Stomach (tissue), 19 donors: ENCODE results near the gene HPS3. TPM values are rescaled to one million over a fixed set of nuclear protein-coding genes. Genes with fewer than 3 reads are reported as not detected.

Experiments
- DNase-seq, 2 donors: peaks; one replicate each; pipeline versions ENCODE4 v3.0.0 to v3.0.0-alpha.2; 2013 to 2019
- H3K27ac ChIP-seq, 5 donors: fragments of 200-600 bp in 4 of 5; sonication (generic) in 4 of 5; one replicate each; pipeline ENCODE4 v1.5.1; 2013 to 2019; ENCODE audit warnings: mild to moderate bottlenecking in 1 of 5, moderate library complexity in 1 of 5
- H3K27me3 ChIP-seq, 3 donors: fragments of 200-600 bp; sonication (generic); one replicate each; pipeline ENCODE4 v1.5.1; 2017 to 2019; ENCODE audit warnings: mixed run types in 1 of 3
- H3K36me3 ChIP-seq, 4 donors: fragments of 200-600 bp; sonication (generic); 1 replicate in 3 of 4; 2 replicates in 1 of 4; pipeline ENCODE4 v1.5.1; 2016 to 2019
- H3K4me1 ChIP-seq, 4 donors: fragments of 200-600 bp; sonication (generic); one replicate each; pipeline ENCODE4 v1.5.1; 2016 to 2019
- H3K4me3 ChIP-seq, 4 donors: fragments of 200-600 bp; sonication (generic) in 3 of 4; one replicate each; pipeline ENCODE4 v1.5.1; 2016 to 2019; ENCODE audit warnings: mild to moderate bottlenecking in 1 of 4
- H3K9me3 ChIP-seq, 4 donors: fragments of 200-600 bp; sonication (generic); one replicate each; pipeline ENCODE4 v1.5.1; 2016 to 2019
- CTCF ChIP-seq, 7 experiments: fragments of 450-650 bp in 4 of 7; fragments of 200-600 bp in 3 of 7; sonication (generic) in 3 of 7; IDR thresholded peaks; one replicate each; pipeline ENCODE4 v1.5.1; 2016 to 2019; ENCODE audit warnings: antibody characterized with exemption in 7 of 7, control low read depth in 2 of 7, mild to moderate bottlenecking in 1 of 7
- EP300 ChIP-seq: sonication (generic); formaldehyde crosslinking; IDR thresholded peaks from one replicate; pipeline ENCODE4 v1.6.1; 2017; ENCODE audit warnings: antibody characterized with exemption
- POLR2A ChIP-seq, 4 donors: fragments of 450-650 bp; IDR thresholded peaks; one replicate each; pipeline ENCODE4 v1.6.1; 2016; ENCODE audit warnings: antibody characterized with exemption in 4 of 4, control low read depth in 2 of 4, mild to moderate bottlenecking in 1 of 4, moderate library complexity in 1 of 4
- POLR2AphosphoS5 ChIP-seq, 3 donors: sonication (generic); formaldehyde crosslinking; IDR thresholded peaks; one replicate each; pipeline ENCODE4 v1.6.1; 2016; ENCODE audit warnings: antibody characterized with exemption in 3 of 3
- WGBS, 5 donors: extraction: QIAGEN DNeasy Blood & Tissue Kit in 3 of 5; methylation state at CpG; one replicate each; pipeline versions ENCODE4 v1.1.5 to v1.1.7; 2013 to 2018; 5-methylcytosine and 5-hydroxymethylcytosine counted together
- intact Hi-C: fragments of 100-400 bp; cut with DNase I; formaldehyde crosslinking; loops from one replicate; pipeline ENCODE4 v1.15.1; 2023; ENCODE audit warnings: low total_unique reads
- long read RNA-seq, 10 donors: transcript quantifications; one replicate each; lab custom pipeline, GENCODE V29; 2026
- polyA plus RNA-seq, 3 donors: library from polyadenylated mRNA; stranded (reverse); fragments of 200-250 nt; gene quantifications; one replicate each; pipeline ENCODE4 v1.2.3, GENCODE V29; 2013
- total RNA-seq, 5 donors: library from RNA; depleted of rRNA; stranded (reverse); fragments of >200 nt; gene quantifications; one replicate each; pipeline versions ENCODE4 v1.1.0 to v1.2.3, GENCODE V29; 2014 to 2016
- donor health status: healthy with polysubstance abuse.
- donor health status: Bipolar disorder and iron deficiency.
- donor health status: healthy.

Gene HPS3
- total RNA-seq (10 to 100 TPM; 11.2 to 23.9 (median 14.6) TPM), polyA plus RNA-seq (1 to 10 TPM; 6.3 to 9.5 (median 7.0) TPM)
- long read RNA-seq, donor 1, result 0 reads
- long read RNA-seq, donor 2, full-length matches to known transcripts, result 2 of 2 reads
- long read RNA-seq, donor 2, partial matches to known transcripts, result 0 of 2 reads
- long read RNA-seq, donor 2, other reads (novel, unspliced or antisense), result 0 of 2 reads
- long read RNA-seq, donor 3, result 0 reads
- long read RNA-seq, donor 4, result 0 reads
- long read RNA-seq, donor 5, full-length matches to known transcripts, result 2 of 2 reads
- long read RNA-seq, donor 5, partial matches to known transcripts, result 0 of 2 reads
- long read RNA-seq, donor 5, other reads (novel, unspliced or antisense), result 0 of 2 reads
- long read RNA-seq, donor 6, result 0 reads
- long read RNA-seq, donor 7, full-length matches to known transcripts, result 1 of 1 reads
- long read RNA-seq, donor 7, partial matches to known transcripts, result 0 of 1 reads
- long read RNA-seq, donor 7, other reads (novel, unspliced or antisense), result 0 of 1 reads
- long read RNA-seq, donor 8, partial matches to known transcripts, result 6 of 8 reads
- long read RNA-seq, donor 8, other reads (novel, unspliced or antisense), result 0 of 8 reads
- long read RNA-seq, donor 9, result 0 reads
- long read RNA-seq, donor 10, result 0 reads

- intact Hi-C loops, result no loop called here
- H3K4me1 ChIP-seq, result peaks cover 23 to 54% (median 39%) of the 10 kb centered on the region in 4 donors
- peak; percentile 95 to 97 for DNase-seq
- H3K4me3 ChIP-seq, result peak within 1 kb of the TSS; percentile 79 to 93 (median 88)
- H3K36me3 ChIP-seq, result no peaks in the 10 kb centered on the region
- TF ChIP-seq POLR2AphosphoS5 (IDR thresholded peaks at IDR 0.05), result peak; percentile 94 to 96 (median 95)
- peak in 2 of 4 donors; percentile 80 to 85 for TF ChIP-seq POLR2A (IDR thresholded peaks at IDR 0.05)
- peak; percentile 19 for TF ChIP-seq EP300
- TF ChIP-seq CTCF (IDR thresholded peaks at IDR 0.05), result no peak
- H3K27ac ChIP-seq, result peak within 1 kb of the TSS; percentile 88 to 94 (median 89)
- H3K27me3 ChIP-seq, result no peaks in the 10 kb centered on the region
- H3K9me3 ChIP-seq, result no peaks in the 10 kb centered on the region
- WGBS, 5 donors, result 0 to 1% (median 1%) methylated on average over 44 to 84 of the region's 84 CpGs
These were observed at the start of gene HPS3 for GRCh38 chr3:149129326-149130205. TSS of gene HPS3 (plus strand) at chr3:149129638. CDS start at chr3:149129724, 86 bp downstream.

GRCh38 chr3:149080011-149080698, 49.3 kb upstream of the HPS3 start:
- no peak for DNase-seq
- peaks cover 0 to 15% (median 8%) of the 10 kb centered on the region in 4 donors for H3K36me3 ChIP-seq
- peaks cover 2 to 18% (median 10%) of the 10 kb centered on the region in 4 donors for H3K4me1 ChIP-seq
- H3K9me3 ChIP-seq, result no peaks in the 10 kb centered on the region
- 93 to 97% (median 96%) methylated on average over 3 of the region's 3 CpGs for whole genome bisulfite sequencing, 5 donors
- intact Hi-C loops, result no loop called here
- no peak overlapping the region for H3K27ac ChIP-seq
- no peak overlapping the region for H3K4me3 ChIP-seq
- TF ChIP-seq POLR2A (IDR thresholded peaks at IDR 0.05), result no peak
- no peak for TF ChIP-seq EP300
- no peak for TF ChIP-seq POLR2AphosphoS5 (IDR thresholded peaks at IDR 0.05)
- TF ChIP-seq CTCF (IDR thresholded peaks at IDR 0.05), result no peak
- no peaks in the 10 kb centered on the region for H3K27me3 ChIP-seq

- TF ChIP-seq POLR2A (IDR thresholded peaks at IDR 0.05) (no peak), CTCF (IDR thresholded peaks at IDR 0.05) (no peak), POLR2AphosphoS5 (IDR thresholded peaks at IDR 0.05) (no peak), EP300 (no peak)
- Histone ChIP-seq H3K4me3 (no peak overlapping the region), H3K27ac (no peak overlapping the region), H3K27me3 (no peaks in the 10 kb centered on the region), H3K9me3 (no peaks in the 10 kb centered on the region), H3K4me1 (peaks cover 5 to 23% (median 15%) of the 10 kb centered on the region in 4 donors), H3K36me3 (peaks cover 0 to 9% (median 3%) of the 10 kb centered on the region in 4 donors)
- DNase-seq, result no peak
- WGBS, 5 donors, result 67 to 100% (median 95%) methylated on average over 2 of the region's 2 CpGs
- intact Hi-C loops, result no loop called here
These were observed 48.7 kb upstream of the HPS3 start for GRCh38 chr3:149080699-149081091.
